ENCODE results near the gene ADAM22. TPM values are rescaled to one million over a fixed set of nuclear protein-coding genes. Genes with fewer than 3 reads are reported as not detected.
"Not testable (repeated sequence)": the region's sequence is repeated elsewhere in the genome, so short reads cannot be mapped to it uniquely, and the experiment has no call there.

The ADAM22 gene
- total RNA-seq, 1 experiment from 2014 or later: 3.9 TPM

- in situ Hi-C loops (cut with HindIII; ENCODE audit: low sequenced_read_pairs): no loop called here
- DNase-seq (ENCODE audit: low spot score): peak; percentile 90
Observed at GRCh38 chr7:88146616-88147015, 212.6 kb downstream of the ADAM22 start.

DNA sequence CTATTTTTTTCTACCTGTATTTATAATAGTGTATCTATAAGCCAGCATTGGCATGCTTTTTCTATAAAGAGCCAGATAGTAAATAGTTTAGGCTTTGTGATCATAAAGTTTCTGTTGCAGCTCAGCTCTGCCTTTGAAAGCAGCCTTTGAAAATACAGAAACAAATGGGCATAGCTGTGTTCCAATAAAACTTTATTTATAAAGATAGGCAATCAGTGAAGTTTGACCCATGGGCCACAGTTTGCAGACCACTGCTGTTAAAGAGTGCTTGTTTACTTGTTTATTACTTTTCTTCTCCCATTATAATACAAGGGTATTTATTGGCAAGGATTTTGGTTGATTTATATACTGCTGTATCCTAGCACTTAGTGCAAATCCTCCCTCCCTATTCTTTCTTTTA is 213.3 kb downstream of the ADAM22 start:
- DNase-seq (ENCODE audit: low spot score): no peak
- in situ Hi-C loops (cut with HindIII; ENCODE audit: low sequenced_read_pairs): no loop called here

DNA sequence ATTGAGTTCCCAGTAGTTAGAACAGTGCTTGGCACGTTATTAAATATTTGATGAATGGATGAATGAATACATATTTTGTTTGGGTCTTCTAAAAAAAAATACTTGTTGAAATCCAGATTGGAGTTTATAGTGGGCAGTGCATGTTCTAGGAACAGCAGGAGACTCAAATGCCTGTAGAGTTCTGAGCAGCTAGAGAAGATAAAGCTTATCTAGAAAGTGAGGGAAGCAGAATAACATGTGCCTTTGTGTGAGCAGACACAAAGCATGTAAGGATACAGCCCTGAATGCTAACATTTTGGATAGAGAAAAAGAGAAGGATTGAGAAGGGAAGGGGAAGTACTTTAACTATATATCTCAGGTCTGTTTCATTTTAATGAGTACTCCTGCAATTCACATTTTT is 213.9 kb downstream of the ADAM22 start:
- peak; percentile 42 for DNase-seq (ENCODE audit: low spot score)
- in situ Hi-C loops (cut with HindIII; ENCODE audit: low sequenced_read_pairs): no loop called here

GRCh38 chr7:88150033-88150432 is 216.0 kb downstream of the ADAM22 start:
- in situ Hi-C loops (cut with HindIII; ENCODE audit: low sequenced_read_pairs): no loop called here

GRCh38 chr7:88151119-88151790 is 217.2 kb downstream of the ADAM22 start:
- peak; percentile 95 for DNase-seq (ENCODE audit: low spot score)
- in situ Hi-C loops (cut with HindIII; ENCODE audit: low sequenced_read_pairs): no loop called here

More at GRCh38 chr7:88150033-88150432, 216.0 kb downstream of the ADAM22 start:
- DNase-seq (ENCODE audit: low spot score): no peak

DNA sequence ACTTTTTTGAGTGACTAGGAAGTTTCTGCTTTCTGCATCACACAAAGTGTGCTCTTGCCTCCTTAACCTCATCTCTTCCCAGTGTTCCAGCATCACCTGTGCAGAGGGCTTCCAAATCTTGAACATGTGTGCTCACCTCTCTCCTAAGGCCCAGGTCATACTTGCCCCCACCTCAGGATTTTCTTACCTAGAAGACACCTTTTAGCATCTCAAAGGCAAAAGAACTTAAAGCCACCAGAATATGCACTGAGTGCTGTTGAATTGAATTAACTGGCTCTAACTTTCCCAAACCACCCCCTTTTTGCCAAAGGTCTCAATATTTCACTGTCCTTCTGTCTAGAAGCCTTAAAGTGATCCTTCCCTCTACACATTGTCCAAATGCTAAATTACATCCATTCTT is 219.3 kb downstream of the ADAM22 start:
- in situ Hi-C loops (cut with HindIII; ENCODE audit: low sequenced_read_pairs): no loop called here
- no peak for DNase-seq (ENCODE audit: low spot score)

GRCh38 chr7:88155756-88156155 is 221.7 kb downstream of the ADAM22 start:
- in situ Hi-C loops (cut with HindIII; ENCODE audit: low sequenced_read_pairs): no loop called here
- no peak for DNase-seq (ENCODE audit: low spot score)

- DNase-seq (ENCODE audit: low spot score): no peak
- in situ Hi-C loops (cut with HindIII; ENCODE audit: low sequenced_read_pairs): no loop called here
Observed at GRCh38 chr7:88156356-88156755, 222.3 kb downstream of the ADAM22 start.

GRCh38 chr7:88159741-88160140 is 225.7 kb downstream of the ADAM22 start:
- in situ Hi-C loops (cut with HindIII; ENCODE audit: low sequenced_read_pairs): not testable (repeated sequence)

GRCh38 chr7:88165697-88166096 is 231.6 kb downstream of the ADAM22 start:
- no peak for DNase-seq (ENCODE audit: low spot score)
- in situ Hi-C loops (cut with HindIII; ENCODE audit: low sequenced_read_pairs): no loop called here

More at GRCh38 chr7:88159741-88160140, 225.7 kb downstream of the ADAM22 start:
- not testable (repeated sequence) for DNase-seq (ENCODE audit: low spot score)

- in situ Hi-C loops (cut with HindIII; ENCODE audit: low sequenced_read_pairs): no loop called here
- DNase-seq (ENCODE audit: low spot score): no peak
Observed at GRCh38 chr7:88167223-88167622, 233.2 kb downstream of the ADAM22 start.

DNA sequence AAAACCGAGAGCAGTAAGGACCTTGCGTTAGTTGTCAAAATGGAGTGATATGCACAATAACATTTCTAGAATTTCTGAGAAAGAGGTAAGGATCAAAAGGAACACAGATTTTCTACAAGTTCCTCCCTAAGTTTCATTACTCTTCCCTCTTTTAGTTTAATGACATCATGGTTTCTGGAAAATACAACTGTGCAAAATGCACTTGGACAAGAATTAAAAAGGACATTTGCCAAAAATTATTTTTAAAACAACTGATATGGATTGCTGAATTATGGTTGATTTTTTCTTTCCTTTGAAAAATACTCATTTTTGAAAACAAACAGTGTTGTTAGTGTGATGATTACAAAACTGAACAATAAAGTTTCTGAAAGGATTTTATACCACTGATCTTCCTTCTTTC is 233.7 kb downstream of the ADAM22 start:
- no peak for DNase-seq (ENCODE audit: low spot score)
- in situ Hi-C loops (cut with HindIII; ENCODE audit: low sequenced_read_pairs): no loop called here

GRCh38 chr7:88169717-88170320 is 235.8 kb downstream of the ADAM22 start:
- peak; percentile 64 for DNase-seq (ENCODE audit: low spot score)
- in situ Hi-C loops (cut with HindIII; ENCODE audit: low sequenced_read_pairs): no loop called here

DNA sequence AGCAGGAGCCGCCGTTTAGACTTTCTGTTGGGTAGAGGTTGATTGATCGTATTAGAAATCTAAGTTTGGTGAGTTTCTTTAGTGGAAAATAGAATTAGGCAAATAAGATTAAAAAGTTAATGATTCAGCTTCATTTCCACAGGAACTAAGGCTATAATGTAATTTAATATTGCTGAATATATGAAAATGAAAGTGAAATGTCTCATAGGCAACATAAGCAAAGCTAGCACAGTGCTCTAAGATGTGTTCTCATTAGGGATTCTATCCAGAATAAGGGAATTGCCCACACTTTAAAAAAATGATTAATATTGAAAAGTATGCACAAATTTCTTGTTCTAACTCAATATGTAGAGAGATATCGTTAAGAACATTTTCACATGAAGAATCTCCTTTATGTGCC is 238.8 kb downstream of the ADAM22 start:
- in situ Hi-C loops (cut with HindIII; ENCODE audit: low sequenced_read_pairs): no loop called here
- DNase-seq (ENCODE audit: low spot score): no peak

GRCh38 chr7:88176190-88176589 is 242.1 kb downstream of the ADAM22 start:
- in situ Hi-C loops (cut with HindIII; ENCODE audit: low sequenced_read_pairs): no loop called here
- DNase-seq (ENCODE audit: low spot score): no peak

DNA sequence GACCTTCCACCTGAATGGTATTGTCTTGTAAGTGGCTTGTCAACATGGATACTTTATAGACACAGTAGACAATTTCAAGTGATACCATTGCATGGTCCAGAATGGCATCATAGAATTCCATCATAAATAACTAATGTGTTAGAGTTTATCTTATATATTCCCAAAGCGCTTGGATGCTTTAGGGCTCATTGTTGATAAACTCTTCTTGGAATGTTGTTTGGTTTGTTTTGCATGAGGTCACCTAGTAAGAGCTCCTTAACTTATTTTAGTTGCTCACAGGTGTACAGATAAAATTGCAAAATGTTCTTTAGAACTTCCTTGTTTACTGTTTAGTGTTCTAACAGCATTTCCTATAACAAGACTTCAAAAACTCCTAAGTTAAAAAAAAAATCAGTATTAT is 249.0 kb downstream of the ADAM22 start:
- in situ Hi-C loops (cut with HindIII; ENCODE audit: low sequenced_read_pairs): no loop called here
- DNase-seq (ENCODE audit: low spot score): no peak

DNA sequence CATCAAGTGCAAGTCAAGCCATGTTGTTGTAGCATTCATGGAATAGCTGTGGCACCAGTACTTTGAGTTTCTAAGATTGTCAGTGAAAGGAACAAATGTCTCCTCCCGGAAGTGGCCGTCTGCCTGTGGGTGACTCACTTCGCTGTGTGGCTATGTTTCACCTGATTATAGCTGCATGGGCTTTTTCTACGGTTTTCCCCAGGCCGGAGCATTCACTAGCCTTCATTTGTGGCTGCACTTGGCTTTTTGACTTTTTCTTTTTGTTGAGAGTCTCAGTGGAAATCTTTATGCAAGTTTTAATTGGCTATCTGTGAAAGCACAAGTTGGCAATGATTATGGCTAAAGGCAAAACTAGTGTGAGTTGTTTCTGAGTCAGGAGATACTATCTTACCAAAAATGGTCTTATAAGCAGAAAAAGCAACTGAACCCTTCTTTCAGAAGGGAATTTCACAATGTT is 250.8 kb downstream of the ADAM22 start:
- DNase-seq (ENCODE audit: low spot score): no peak
- in situ Hi-C loops (cut with HindIII; ENCODE audit: low sequenced_read_pairs): no loop called here

- no peak for DNase-seq (ENCODE audit: low spot score)
- in situ Hi-C loops (cut with HindIII; ENCODE audit: low sequenced_read_pairs): no loop called here
Observed at GRCh38 chr7:88185650-88186049, 251.6 kb downstream of the ADAM22 start.

- in situ Hi-C loops (cut with HindIII; ENCODE audit: low sequenced_read_pairs): no loop called here
- no peak for DNase-seq (ENCODE audit: low spot score)
Observed at GRCh38 chr7:88191911-88192310, 257.9 kb downstream of the ADAM22 start.

GRCh38 chr7:88200261-88200660 is 266.2 kb downstream of the ADAM22 start:
- in situ Hi-C loops (cut with HindIII; ENCODE audit: low sequenced_read_pairs): no loop called here
- DNase-seq (ENCODE audit: low spot score): no peak

DNA sequence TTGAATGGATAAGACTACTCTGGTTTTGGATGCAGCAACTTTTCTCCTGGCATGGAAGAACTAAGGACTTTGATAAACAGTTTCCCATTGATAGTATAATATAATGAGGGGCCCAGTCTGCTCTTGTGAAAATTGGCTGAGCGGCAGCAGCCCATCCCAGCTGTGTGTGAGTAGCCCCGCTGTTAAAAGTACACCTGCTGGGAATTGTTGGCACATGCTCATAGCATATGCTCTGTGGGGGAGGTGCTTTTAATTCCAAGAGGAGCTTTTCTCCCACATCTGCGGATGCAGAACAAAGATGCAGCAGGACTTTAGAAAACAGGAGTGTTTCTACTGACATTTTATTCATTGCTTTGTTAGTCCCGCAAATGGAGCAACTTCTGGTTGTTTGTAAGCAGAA is 266.7 kb downstream of the ADAM22 start:
- in situ Hi-C loops (cut with HindIII; ENCODE audit: low sequenced_read_pairs): no loop called here
- peak; percentile 69 for DNase-seq (ENCODE audit: low spot score)
